ENCODE measurements around the gene B3GNT5.
"Not testable (repeated sequence)": the region's sequence is repeated elsewhere in the genome, so short reads cannot be mapped to it uniquely, and the experiment has no call there.

B3GNT5 gene

DNA sequence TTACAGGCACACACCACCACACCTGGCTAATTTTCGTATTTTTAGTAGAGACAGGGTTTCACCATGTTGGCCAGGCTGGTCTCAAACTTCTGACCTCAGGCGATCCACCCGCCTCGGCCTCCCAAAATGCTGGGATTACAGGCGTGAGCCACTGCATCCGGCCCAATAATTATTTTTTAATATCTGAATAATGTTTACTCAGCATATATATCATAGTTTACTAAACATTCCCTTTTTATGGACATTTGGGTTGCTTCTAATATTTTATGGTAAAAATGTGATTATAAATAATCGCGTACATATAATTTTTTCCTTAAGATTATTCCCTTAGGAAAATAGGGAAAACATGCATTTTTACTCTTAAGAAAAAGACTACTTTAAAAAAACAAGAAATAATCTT lies 22.8 kb upstream of the B3GNT5 start:
- not testable (repeated sequence) for DNase-seq (ENCODE audit: low read depth)

- DNase-seq (ENCODE audit: low read depth), result no peak
Observed at GRCh38 chr3:183230826-183231225, 22.2 kb upstream of the B3GNT5 start.

GRCh38 chr3:183233966-183234365 lies 19.1 kb upstream of the B3GNT5 start:
- no peak for DNase-seq (ENCODE audit: low read depth)

- no peak for DNase-seq (ENCODE audit: low read depth)
Observed at GRCh38 chr3:183239046-183239445, 14.0 kb upstream of the B3GNT5 start.

DNA sequence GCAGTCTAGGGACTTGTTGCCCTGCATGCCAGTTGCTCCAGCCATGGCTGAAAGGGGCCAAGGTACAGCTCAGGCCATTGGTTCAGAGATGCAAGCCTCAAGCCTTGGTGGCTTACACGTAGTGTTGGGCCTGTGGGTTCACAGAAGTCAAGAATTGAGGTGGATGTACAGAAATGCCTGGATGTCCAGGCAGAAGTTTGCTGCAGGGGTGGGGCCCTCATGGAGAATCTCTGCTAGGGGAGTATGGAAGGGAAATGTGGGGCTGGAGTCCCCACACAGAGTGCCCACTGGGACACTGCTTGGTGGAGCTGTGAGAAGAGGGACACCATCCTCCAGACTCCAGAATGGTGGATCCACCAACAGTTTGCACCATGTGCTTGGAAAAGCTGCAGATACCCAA lies 10.6 kb upstream of the B3GNT5 start:
- DNase-seq (ENCODE audit: low read depth), result no peak

- DNase-seq (ENCODE audit: low read depth), result no peak
Observed at GRCh38 chr3:183244219-183244618, 8.8 kb upstream of the B3GNT5 start.

- no peak for DNase-seq (ENCODE audit: low read depth)
Observed at GRCh38 chr3:183244981-183245476, 8.0 kb upstream of the B3GNT5 start.

DNA sequence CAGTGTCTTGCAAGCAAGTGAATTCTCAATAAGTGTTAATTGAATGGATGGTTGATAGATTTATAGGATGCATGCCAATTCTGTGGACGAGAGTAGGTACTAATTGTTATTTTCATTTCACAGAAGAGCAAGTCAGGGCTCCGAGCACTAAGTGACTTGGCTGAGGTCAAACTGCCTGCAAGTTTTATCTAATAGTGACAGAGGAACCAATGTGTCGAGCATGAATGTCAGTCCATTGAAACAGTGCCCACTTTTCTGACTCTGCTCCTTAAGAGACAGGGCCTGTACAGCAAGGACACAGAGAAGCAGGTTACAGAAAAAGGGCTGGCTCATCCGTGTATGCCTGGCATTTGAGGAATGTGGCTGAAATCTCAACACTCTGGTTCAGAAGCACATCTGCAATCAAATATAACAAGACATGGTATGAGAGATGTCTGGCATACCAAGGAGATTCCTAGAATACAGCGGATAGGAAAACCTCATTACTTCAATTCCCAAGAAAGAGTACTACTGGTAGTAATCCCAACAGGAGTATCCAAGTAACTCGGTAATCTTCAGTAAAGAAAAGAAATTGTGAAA lies 6.0 kb upstream of the B3GNT5 start:
- DNase-seq (ENCODE audit: low read depth), result no peak

DNA sequence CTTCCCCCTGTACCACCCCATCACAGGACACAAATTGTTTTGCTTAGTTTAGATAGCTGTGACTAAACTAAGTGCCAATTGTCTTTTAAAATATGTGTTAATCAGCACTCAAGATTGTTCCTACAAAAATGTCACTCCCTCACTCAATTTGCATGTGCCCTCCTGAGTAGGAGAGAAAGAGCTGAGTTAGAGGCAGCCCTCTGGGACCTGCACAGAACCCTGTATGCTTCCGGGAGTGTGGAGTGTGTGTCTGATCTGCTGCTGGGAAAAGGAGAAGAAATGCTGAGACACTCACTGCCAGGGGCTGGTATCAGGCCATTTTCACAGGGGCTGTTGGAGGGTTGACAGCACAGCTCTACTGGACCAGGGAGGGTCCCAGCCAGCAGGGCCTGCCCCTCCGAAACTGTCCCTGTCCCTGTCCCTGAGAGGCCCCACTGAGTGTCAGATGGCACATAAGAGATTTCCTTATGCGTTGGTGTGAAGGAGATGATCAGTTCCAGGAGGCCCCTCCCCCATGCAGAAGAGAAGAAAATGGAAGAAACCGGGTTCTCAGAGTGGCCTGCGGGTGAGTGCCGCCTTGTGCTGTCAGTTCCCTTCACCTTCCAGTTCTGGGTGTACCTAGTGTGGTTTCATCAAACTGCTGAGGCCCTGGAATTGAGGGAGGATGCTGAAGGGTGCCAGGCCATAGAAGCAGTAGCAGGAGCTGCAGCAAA lies 3.9 kb upstream of the B3GNT5 start:
- DNase-seq (ENCODE audit: low read depth), result no peak

DNA sequence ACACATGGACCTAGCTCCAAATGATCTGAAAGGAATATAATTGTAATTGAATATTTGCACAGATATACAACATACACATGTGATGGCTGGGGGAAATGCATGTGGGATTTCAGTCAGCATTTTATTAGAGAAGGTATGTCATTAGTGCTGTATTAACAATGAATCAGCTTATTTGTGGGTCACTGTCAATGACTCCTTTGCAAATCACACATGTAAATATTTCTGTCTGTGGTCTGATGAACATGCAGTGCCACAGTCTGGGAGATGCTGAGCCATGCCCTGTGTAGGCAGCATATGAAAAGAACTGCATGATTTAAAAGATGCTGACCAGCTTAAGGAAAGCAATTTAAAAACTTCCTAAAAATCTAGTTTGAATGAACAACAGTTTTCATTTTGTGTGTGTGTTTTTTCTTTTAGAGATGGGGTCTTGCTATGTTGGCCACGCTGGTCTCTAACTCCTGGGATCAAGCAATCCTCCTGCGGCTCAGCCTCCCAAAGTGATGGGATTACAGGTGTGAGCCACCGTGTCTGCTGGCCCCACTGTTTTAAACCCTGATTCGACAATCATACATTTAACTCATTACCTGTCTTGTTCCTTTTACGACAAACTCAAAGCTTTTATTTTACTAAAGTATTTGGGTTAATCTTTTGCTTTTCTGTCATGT lies 803 bp upstream of the B3GNT5 start:
- no peak for DNase-seq (ENCODE audit: low read depth)

DNA sequence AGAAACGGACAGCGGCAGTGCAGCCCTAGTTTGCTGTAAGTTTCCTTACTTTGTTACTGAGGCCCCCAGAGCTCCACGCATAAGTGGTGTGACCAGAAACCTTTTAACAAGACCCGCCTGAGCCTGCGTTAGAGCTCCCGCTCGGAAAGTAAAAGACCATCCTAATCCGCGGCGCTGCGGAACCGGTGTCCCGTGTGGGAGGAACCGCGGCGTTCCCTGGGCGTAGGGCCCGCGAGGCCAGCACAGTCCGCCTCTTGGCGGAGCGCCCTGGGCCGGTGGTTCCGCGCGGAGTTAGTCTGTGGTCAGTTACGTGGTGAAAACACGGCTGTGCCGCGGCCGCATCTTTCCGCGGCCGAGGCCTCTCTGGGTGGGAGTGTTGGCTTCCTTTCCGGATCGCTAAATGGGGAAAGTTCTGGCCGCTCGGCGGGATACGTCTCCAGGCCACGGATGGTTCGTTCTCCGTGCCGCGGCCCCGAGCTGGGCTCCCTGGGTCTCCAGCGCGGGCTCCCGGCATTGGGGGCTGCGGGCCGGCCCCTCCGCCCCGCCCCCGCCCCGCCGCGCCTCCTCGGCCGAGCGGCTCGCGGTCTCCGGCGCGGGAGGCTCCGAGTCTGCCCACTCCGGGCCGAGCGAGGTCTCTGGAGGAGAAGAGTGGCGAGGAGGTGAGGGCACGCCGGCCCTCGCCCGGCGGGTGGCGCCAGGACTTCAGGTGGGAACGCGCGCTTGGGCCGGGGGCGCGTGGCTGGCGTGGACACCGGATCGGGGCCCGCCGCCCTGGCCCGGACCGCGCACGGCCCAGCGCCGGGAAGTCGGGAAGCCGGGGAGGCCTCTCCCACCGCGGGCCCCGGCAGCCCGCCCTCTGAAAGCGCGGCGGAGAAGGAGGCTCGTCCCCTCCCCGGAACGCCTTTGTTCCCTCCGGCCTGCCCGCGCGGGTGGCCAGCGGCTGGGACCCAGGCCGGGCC lies 754 bp downstream of the B3GNT5 start:
- DNase-seq (ENCODE audit: low read depth), result no peak

- no peak for DNase-seq (ENCODE audit: low read depth)
Observed at GRCh38 chr3:183254487-183255347, 1.7 kb downstream of the B3GNT5 start.

GRCh38 chr3:183255348-183255730 lies 2.3 kb downstream of the B3GNT5 start:
- no peak for DNase-seq (ENCODE audit: low read depth)

GRCh38 chr3:183259087-183259486 lies 6.0 kb downstream of the B3GNT5 start:
- DNase-seq (ENCODE audit: low read depth), result no peak

- no peak for DNase-seq (ENCODE audit: low read depth)
Observed at GRCh38 chr3:183259621-183260020, 6.6 kb downstream of the B3GNT5 start.

- DNase-seq (ENCODE audit: low read depth), result no peak
Observed at GRCh38 chr3:183260167-183260904, 7.3 kb downstream of the B3GNT5 start.

- no peak for DNase-seq (ENCODE audit: low read depth)
Observed at GRCh38 chr3:183261151-183261724, 8.2 kb downstream of the B3GNT5 start.

GRCh38 chr3:183262875-183263378 lies 9.9 kb downstream of the B3GNT5 start:
- DNase-seq (ENCODE audit: low read depth), result no peak

DNA sequence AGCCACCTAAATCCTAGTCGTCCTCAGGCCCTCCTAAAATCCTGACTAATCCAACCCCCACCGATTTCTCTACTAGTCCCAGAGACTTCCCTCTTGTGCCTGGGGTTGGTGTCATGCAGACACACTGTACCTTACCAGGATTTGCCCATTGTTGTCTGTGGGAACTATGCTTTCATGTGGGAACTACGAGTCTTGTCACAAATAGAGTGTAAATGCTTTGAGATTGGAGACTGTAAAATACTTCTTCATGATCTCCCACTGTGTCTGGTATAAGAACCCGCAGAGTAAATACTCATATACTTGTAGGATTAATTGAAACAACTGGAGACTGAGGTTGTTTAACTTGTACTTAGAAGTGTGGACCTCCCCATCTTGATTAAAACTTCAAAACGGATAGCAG lies 11.2 kb downstream of the B3GNT5 start:
- no peak for DNase-seq (ENCODE audit: low read depth)

DNA sequence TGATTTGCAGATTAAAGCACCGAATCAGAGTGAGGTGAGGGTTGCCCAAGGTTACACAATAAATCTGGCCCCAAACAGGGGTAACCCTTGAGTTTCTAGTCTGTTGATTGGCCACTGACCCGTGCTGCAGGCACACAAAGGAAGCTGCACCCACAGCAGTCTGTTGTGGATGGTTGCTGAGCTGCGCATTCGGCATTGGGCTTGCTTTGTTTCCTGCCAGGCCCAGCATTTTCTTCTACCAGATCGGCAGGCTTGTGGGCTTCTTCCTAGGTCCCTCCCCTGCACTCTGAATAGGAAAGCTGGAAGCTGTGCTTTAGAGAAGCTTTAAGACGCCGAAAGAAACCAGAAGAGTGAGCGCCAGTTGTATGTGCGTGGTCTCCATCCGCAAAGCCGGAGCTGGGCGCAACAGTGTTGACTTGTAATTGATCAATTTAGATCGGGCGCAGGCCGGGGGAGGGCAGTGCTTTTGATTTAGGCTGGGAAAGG lies 12.1 kb downstream of the B3GNT5 start:
- DNase-seq (ENCODE audit: low read depth), result no peak
